H1 (cell line): ENCODE results near the gene ANKRD60. TPM values are rescaled to one million over a fixed set of nuclear protein-coding genes. Genes with fewer than 3 reads are reported as not detected.
A peak's percentile ranks its signal among the peaks of the same experiment; 100 is the strongest.

Experiments
- CTCF ChIA-PET: fragments of 300-600 bp; sonication (Branson Sonifier 250); formaldehyde crosslinking; loops from one replicate; lab custom pipeline; 2021; ENCODE audit not compliant: partially characterized antibody; lab: Charles Lee
- POLR2A ChIA-PET: fragments of 300-600 bp; sonication (Branson Sonifier 250); formaldehyde crosslinking; loops from one replicate; lab custom pipeline; 2021; ENCODE audit warnings: inconsistent platforms; ENCODE audit not compliant: partially characterized antibody; lab: Charles Lee
- DNase-seq, 2 experiments: peaks; one replicate each; pipeline versions ENCODE4 v3.0.0 to v3.0.0-alpha.2; 2010 to 2022; ENCODE audit warnings: low spot score in 2 of 2, low read depth in 1 of 2, mixed read lengths in 1 of 2
- FAIRE-seq: peaks from 2 replicates; lab custom pipeline; 2011; peaks lifted over from hg19 to GRCh38; lab: Jason Lieb, UNC
- H2AFZ ChIP-seq: 2 replicates; pipeline ENCODE4 v1.8.1; 2012; ENCODE audit warnings: low read length, inconsistent platforms
- H2AK5ac ChIP-seq: 2 replicates; pipeline ENCODE4 v1.6.1; 2013; ENCODE audit warnings: low read depth, low read length
- H2BK120ac ChIP-seq: replicated peaks from 2 replicates; pipeline ENCODE3; 2013; ENCODE audit warnings: low read depth, low read length, inconsistent platforms
- H2BK12ac ChIP-seq: 2 replicates; pipeline ENCODE4 v1.6.1; 2013; ENCODE audit warnings: low read depth, low read length
- H2BK15ac ChIP-seq: 2 replicates; pipeline ENCODE4 v1.6.1; 2013; ENCODE audit warnings: low read length
- H2BK20ac ChIP-seq: 2 replicates; pipeline ENCODE4 v1.6.1; 2013; ENCODE audit warnings: low read length
- H2BK5ac ChIP-seq: 2 replicates; pipeline ENCODE4 v1.6.1; 2013; ENCODE audit warnings: low read depth, low read length
- H3K14ac ChIP-seq: 2 replicates; pipeline ENCODE4 v1.6.1; 2013; ENCODE audit warnings: inconsistent platforms; ENCODE audit not compliant: insufficient read length
- H3K18ac ChIP-seq: 2 replicates; pipeline ENCODE4 v1.6.1; 2013; ENCODE audit warnings: low read length; ENCODE audit errors: extremely low read depth
- H3K23ac ChIP-seq: 2 replicates; pipeline ENCODE4 v1.6.1; 2013; ENCODE audit warnings: inconsistent platforms; ENCODE audit not compliant: insufficient read length
- H3K23me2 ChIP-seq: 2 replicates; pipeline ENCODE4 v1.6.1; 2013; ENCODE audit warnings: low read depth, low read length
- H3K27ac ChIP-seq: 2 replicates; pipeline ENCODE4 v1.6.1; 2011; ENCODE audit warnings: low read depth, low read length, inconsistent platforms
- H3K27me3 ChIP-seq, 4 experiments: replicated peaks in 1 of 4; 1 replicate in 1 of 4; 2 replicates in 3 of 4; pipeline versions ENCODE4 v1.6.1 to v1.8.1; 2011 to 2013; ENCODE audit warnings: low read length in 3 of 4, mild to moderate bottlenecking in 3 of 4, inconsistent platforms in 2 of 4, mixed read lengths in 2 of 4, moderate library complexity in 1 of 4; ENCODE audit not compliant: control insufficient read depth in 3 of 4, insufficient read depth in 3 of 4; ENCODE audit errors: extremely low read depth in 1 of 4
- H3K36me3 ChIP-seq, 4 experiments: 2 replicates each; pipeline versions ENCODE4 v1.6.1 to v1.8.1; 2011 to 2013; ENCODE audit warnings: mild to moderate bottlenecking in 4 of 4, low read length in 3 of 4, moderate library complexity in 2 of 4, control low read depth in 1 of 4, inconsistent platforms in 1 of 4; ENCODE audit not compliant: insufficient read depth in 4 of 4, control insufficient read depth in 2 of 4
- H3K4ac ChIP-seq: replicated peaks from 2 replicates; pipeline ENCODE3; 2013; ENCODE audit warnings: low read length, low read depth, mixed read lengths, inconsistent platforms; ENCODE audit not compliant: insufficient read length
- H3K4me1 ChIP-seq, 4 experiments: replicated peaks in 1 of 4; 1 replicate in 1 of 4; 2 replicates in 3 of 4; pipeline versions ENCODE4 v1.6.1 to v1.8.1; 2011 to 2013; ENCODE audit warnings: low read length in 3 of 4, inconsistent platforms in 2 of 4, mixed read lengths in 1 of 4; ENCODE audit not compliant: insufficient read depth in 4 of 4, control insufficient read depth in 3 of 4
- H3K4me2 ChIP-seq, 2 experiments: 2 replicates each; pipeline versions ENCODE4 v1.6.1 to v1.8.1; 2011 to 2013; ENCODE audit warnings: low read depth in 2 of 2, low read length in 2 of 2, control low read depth in 1 of 2, inconsistent platforms in 1 of 2, mild to moderate bottlenecking in 1 of 2; ENCODE audit not compliant: insufficient read depth in 1 of 2
- H3K4me3 ChIP-seq, 4 experiments: fragments of 200-600, 300-600 bp in 1 of 4; sonication (generic), shearing (Covaris generic), sonication (Bioruptor Twin) in 1 of 4; 2 replicates each; pipeline versions ENCODE4 v1.5.1 to v1.8.1; 2011 to 2016; ENCODE audit warnings: low read length in 4 of 4, low read depth in 3 of 4, control low read depth in 2 of 4, inconsistent platforms in 2 of 4, mild to moderate bottlenecking in 2 of 4, mixed read lengths in 1 of 4, moderate library complexity in 1 of 4; ENCODE audit not compliant: insufficient read depth in 2 of 4; ENCODE audit errors: extremely low read depth in 1 of 4
- H3K56ac ChIP-seq: replicated peaks from 2 replicates; pipeline ENCODE3; 2013; ENCODE audit warnings: low read depth, mild to moderate bottlenecking, mixed read lengths, low read length, inconsistent platforms; ENCODE audit not compliant: insufficient read length
- H3K79me1 ChIP-seq: 2 replicates; pipeline ENCODE4 v1.6.1; 2013; ENCODE audit warnings: low read depth, low read length, control low read depth
- H3K79me2 ChIP-seq, 2 experiments: 2 replicates each; pipeline versions ENCODE4 v1.6.1 to v1.8.1; 2012 to 2013; ENCODE audit warnings: low read length in 2 of 2, mild to moderate bottlenecking in 2 of 2, inconsistent platforms in 1 of 2; ENCODE audit not compliant: insufficient read depth in 2 of 2, control insufficient read depth in 1 of 2
- H3K9ac ChIP-seq, 4 experiments: replicated peaks in 1 of 4; 1 replicate in 1 of 4; 2 replicates in 3 of 4; pipeline versions ENCODE4 v1.6.1 to v1.8.1; 2011 to 2013; ENCODE audit warnings: low read depth in 3 of 4, low read length in 3 of 4, control low read depth in 2 of 4, mild to moderate bottlenecking in 2 of 4, moderate library complexity in 2 of 4, inconsistent platforms in 1 of 4; ENCODE audit errors: extremely low read depth in 1 of 4
- H3K9me3 ChIP-seq, 2 experiments: 2 replicates each; pipeline versions ENCODE4 v1.6.1 to v1.8.1; 2012 to 2013; ENCODE audit warnings: mild to moderate bottlenecking in 2 of 2, moderate library complexity in 2 of 2, control low read depth in 1 of 2, inconsistent platforms in 1 of 2, low read depth in 1 of 2, low read length in 1 of 2, mixed read lengths in 1 of 2; ENCODE audit not compliant: insufficient read depth in 2 of 2
- H4K20me1 ChIP-seq, 2 experiments: replicated peaks in 1 of 2; 2 replicates each; pipeline versions ENCODE3 to v1.8.1; 2011 to 2013; ENCODE audit warnings: inconsistent platforms in 2 of 2, low read length in 2 of 2, mild to moderate bottlenecking in 1 of 2; ENCODE audit not compliant: insufficient read depth in 2 of 2, control insufficient read depth in 1 of 2
- H4K5ac ChIP-seq: 2 replicates; pipeline ENCODE4 v1.6.1; 2013; ENCODE audit warnings: low read length, low read depth, mixed read lengths, inconsistent platforms; ENCODE audit not compliant: insufficient read length
- H4K8ac ChIP-seq: 2 replicates; pipeline ENCODE4 v1.8.0; 2013; ENCODE audit warnings: mild to moderate bottlenecking, moderate library complexity, low read length, inconsistent platforms; ENCODE audit not compliant: insufficient read depth; ENCODE audit errors: extremely low read depth
- H4K91ac ChIP-seq: replicated peaks from 2 replicates; pipeline ENCODE3; 2013; ENCODE audit warnings: low read length, mixed read lengths, inconsistent platforms; ENCODE audit not compliant: insufficient read length
- BRCA1 ChIP-seq: IDR thresholded peaks from 2 replicates; pipeline ENCODE4 v1.6.1; 2012; ENCODE audit warnings: low read depth, low read length, improper control_type of control experiment
- CBX5 ChIP-seq: fragments of 300-800, 300-1000 bp; sonication (generic); IDR thresholded peaks from 2 replicates; pipeline ENCODE4 v1.7.1; 2016; ENCODE audit warnings: antibody characterized with exemption, low read length, low read depth
- CEBPB ChIP-seq: IDR thresholded peaks from 2 replicates; pipeline ENCODE4 v1.6.1; 2012; ENCODE audit warnings: low read depth, low read length
- KDM4A ChIP-seq: IDR thresholded peaks from one replicate; pipeline ENCODE4 v1.7.1; 2012; ENCODE audit warnings: low read depth, mild to moderate bottlenecking, moderate library complexity, low read length, inconsistent platforms; ENCODE audit not compliant: severe bottlenecking
- KDM5A ChIP-seq: fragments of 200-600 bp; IDR thresholded peaks from 2 replicates; pipeline ENCODE4 v1.7.1; 2012; ENCODE audit warnings: mild to moderate bottlenecking, low read length, inconsistent platforms, mixed read lengths
- NRF1 ChIP-seq: IDR thresholded peaks from 2 replicates; pipeline ENCODE4 v1.6.1; 2011; ENCODE audit warnings: mild to moderate bottlenecking, low read depth, low read length, improper control_type of control experiment
- RBBP5 ChIP-seq: IDR thresholded peaks from 2 replicates; pipeline ENCODE4 v1.7.1; 2012; ENCODE audit warnings: low read depth, mild to moderate bottlenecking, inconsistent platforms, low read length, moderate library complexity, borderline replicate concordance
- RFX5 ChIP-seq: IDR thresholded peaks from 2 replicates; pipeline ENCODE4 v1.6.1; 2011; ENCODE audit warnings: low read depth, low read length, improper control_type of control experiment, borderline replicate concordance
- SIN3A ChIP-seq, 2 experiments: IDR thresholded peaks in 1 of 2; conservative IDR thresholded peaks in 1 of 2; 2 replicates each; pipeline ENCODE4 v1.6.1; 2011 to 2012; ENCODE audit warnings: low read length in 2 of 2, improper control_type of control experiment in 1 of 2, low read depth in 1 of 2, mild to moderate bottlenecking in 1 of 2
- SP1 ChIP-seq: IDR thresholded peaks from 2 replicates; pipeline ENCODE4 v1.6.1; 2011; ENCODE audit warnings: low read depth, low read length
- SRF ChIP-seq: IDR thresholded peaks from 2 replicates; pipeline ENCODE4 v1.6.1; 2011; ENCODE audit warnings: mild to moderate bottlenecking, low read depth, low read length, moderate library complexity
- SUZ12 ChIP-seq: fragments of 200-600 bp; sonication (generic); IDR thresholded peaks from 2 replicates; pipeline ENCODE4 v1.6.1; 2012; ENCODE audit warnings: mild to moderate bottlenecking, inconsistent platforms, low read length, moderate library complexity, mixed read lengths
- TEAD4 ChIP-seq: IDR thresholded peaks from 2 replicates; pipeline ENCODE4 v1.6.1; 2012; ENCODE audit warnings: low read depth, low read length, inconsistent platforms, mixed read lengths
- WGBS, 2 experiments: shearing (Covaris generic) in 1 of 2; methylation state at CpG; one replicate each; pipeline versions ENCODE4 v1.1.6 to v1.1.7; 2013 to 2015; ENCODE audit warnings: low lambda C conversion rate in 2 of 2, mixed read lengths in 2 of 2, inconsistent platforms in 1 of 2, low coverage in 1 of 2, missing lambda C conversion rate in 1 of 2; ENCODE audit not compliant: insufficient replicate concordance in 2 of 2, insufficient coverage in 1 of 2, insufficient read length in 1 of 2; ENCODE audit errors: extremely low coverage in 1 of 2, missing lambda C conversion rate in 1 of 2; 5-methylcytosine and 5-hydroxymethylcytosine counted together
- polyA plus RNA-seq, 7 experiments: library from polyadenylated mRNA; depleted of rRNA in 3 of 7; stranded (reverse) in 5 of 7; unstranded in 2 of 7; fragments of >200 nt in 5 of 7; fragments of 200-250 nt in 2 of 7; gene quantifications; 1 replicate in 5 of 7; 2 replicates in 1 of 7; 4 replicates in 1 of 7; pipeline versions ENCODE4 v1.2.1 to v1.2.3, GENCODE V29; 2011 to 2013; ENCODE audit warnings: missing spikeins in 2 of 7, mixed read lengths in 2 of 7
- total RNA-seq: library from RNA; stranded (reverse); fragmentation: NEBNext Ultra II Directional; extraction: Animal tissue kit (Norgen Biotek cat#: 25700); gene quantifications from 2 replicates; pipeline ENCODE4 v1.2.1, GENCODE V29; 2021

The ANKRD60 gene
- total and polyA plus RNA-seq, 2 of the 8 experiments (the other 6 are each of a cell fraction or from before 2014, with no cell fraction given): not detected

- ChIA-PET POLR2A (no interaction called here), CTCF (interaction anchor here (0.9 to 12.4 kb wide), 15 partner anchors 8 to 612 kb away, joined by 3 to 130 read pairs (median 4); no protein-coding TSS in a partner anchor)
- no peak overlapping the region for H2BK120ac ChIP-seq
- H3K4me1 ChIP-seq: no peaks in the 10 kb centered on the region
- no peak overlapping the region for H4K91ac ChIP-seq
- H4K8ac ChIP-seq: no peak overlapping the region
- H4K20me1 ChIP-seq: no peaks in the 10 kb centered on the region
- H3K9ac ChIP-seq: no peak overlapping the region
- no peak overlapping the region for H3K4ac ChIP-seq
- no peaks in the 10 kb centered on the region for H3K79me1 ChIP-seq
- no peak overlapping the region for H3K4me2 ChIP-seq
- no peak overlapping the region for H2BK15ac ChIP-seq
- DNase-seq (no peak), FAIRE-seq (peak; percentile 70)
- H2AK5ac ChIP-seq: no peak overlapping the region
- no peak overlapping the region for H2BK12ac ChIP-seq
- 0 out of 2 replicates have a peak overlapping the region, but pooled peaks have one; percentile 8 for H2AFZ ChIP-seq
- peaks cover 0 to 3% of the 10 kb centered on the region in 2 experiments; a peak in 1 of 4 replicates for H3K9me3 ChIP-seq
- no peak overlapping the region for H3K56ac ChIP-seq
- H3K79me2 ChIP-seq: no peaks in the 10 kb centered on the region
- 39% methylated on average over 2 of the region's 2 CpGs; no CpG with 5 or more reads in 1 of the 2 experiments for WGBS, 2 experiments
- H3K27ac ChIP-seq: no peak overlapping the region
- no peak overlapping the region for H2BK20ac ChIP-seq
- no peak overlapping the region for H4K5ac ChIP-seq
- no peak overlapping the region for H2BK5ac ChIP-seq
- no peak overlapping the region for H3K14ac ChIP-seq
- H3K4me3 ChIP-seq: no peak overlapping the region
- no peaks in the 10 kb centered on the region for H3K23me2 ChIP-seq
- no peaks in the 10 kb centered on the region for H3K27me3 ChIP-seq
- no peak overlapping the region for H3K23ac ChIP-seq
- no peak overlapping the region for H3K18ac ChIP-seq
- no peaks in the 10 kb centered on the region for H3K36me3 ChIP-seq
- TF ChIP-seq SP1 (0 out of 2 replicates have a peak, but pooled peaks have one; percentile 9), SUZ12 (no peak), BRCA1 (no peak), TEAD4 (no peak), KDM5A (no peak), SRF (no peak), CBX5 (no peak), RFX5 (no peak), CEBPB (no peak), SIN3A (conservative IDR thresholded peaks at IDR 0.05 in 1 of 2, IDR thresholded peaks at IDR 0.05 in 1 of 2; ENCODE audit: low read depth in 1 of 2, low read length in 2 of 2) (no peak), RBBP5 (no peak), KDM4A (no peak), NRF1 (no peak)
Observed at GRCh38 chr20:58188527-58188926, 39.9 kb downstream of the ANKRD60 start.
